Kidney epithelial cell (primary cell): Measurements from ENCODE around the gene SPNS2. TPM values are rescaled to one million over a fixed set of nuclear protein-coding genes. Genes with fewer than 3 reads are reported as not detected.

Experiments
- DNase-seq: peaks from one replicate; pipeline ENCODE4 v3.0.0-alpha.2; 2010; ENCODE audit warnings: low read depth
- H3K27me3 ChIP-seq: 2 replicates; pipeline ENCODE4 v1.6.0; 2011; ENCODE audit warnings: low read length; ENCODE audit not compliant: control insufficient read depth, insufficient read depth
- H3K36me3 ChIP-seq: 2 replicates; pipeline ENCODE4 v1.5.1; 2011; ENCODE audit warnings: low read length; ENCODE audit not compliant: control insufficient read depth, insufficient read depth
- H3K4me3 ChIP-seq: 2 replicates; pipeline ENCODE4 v1.5.1; 2011; ENCODE audit warnings: low read depth, mild to moderate bottlenecking, control low read depth, low read length
- total RNA-seq: library from RNA; depleted of rRNA; stranded (reverse); fragments of >200 nt; gene quantifications from 2 replicates; pipeline ENCODE4 v1.2.3, GENCODE V29; 2015
- TF ChIP-seq, protein P1 (sequence below): IDR thresholded peaks from 2 replicates; pipeline ENCODE4 v1.5.1; 2011; ENCODE audit warnings: mild to moderate bottlenecking, moderate library complexity, low read length, control low read depth, inconsistent platforms; ENCODE audit not compliant: insufficient read depth, poor library complexity, severe bottlenecking

Gene SPNS2
- total RNA-seq, 1 donor from 2014 or later, result 47.3 TPM

DNA sequence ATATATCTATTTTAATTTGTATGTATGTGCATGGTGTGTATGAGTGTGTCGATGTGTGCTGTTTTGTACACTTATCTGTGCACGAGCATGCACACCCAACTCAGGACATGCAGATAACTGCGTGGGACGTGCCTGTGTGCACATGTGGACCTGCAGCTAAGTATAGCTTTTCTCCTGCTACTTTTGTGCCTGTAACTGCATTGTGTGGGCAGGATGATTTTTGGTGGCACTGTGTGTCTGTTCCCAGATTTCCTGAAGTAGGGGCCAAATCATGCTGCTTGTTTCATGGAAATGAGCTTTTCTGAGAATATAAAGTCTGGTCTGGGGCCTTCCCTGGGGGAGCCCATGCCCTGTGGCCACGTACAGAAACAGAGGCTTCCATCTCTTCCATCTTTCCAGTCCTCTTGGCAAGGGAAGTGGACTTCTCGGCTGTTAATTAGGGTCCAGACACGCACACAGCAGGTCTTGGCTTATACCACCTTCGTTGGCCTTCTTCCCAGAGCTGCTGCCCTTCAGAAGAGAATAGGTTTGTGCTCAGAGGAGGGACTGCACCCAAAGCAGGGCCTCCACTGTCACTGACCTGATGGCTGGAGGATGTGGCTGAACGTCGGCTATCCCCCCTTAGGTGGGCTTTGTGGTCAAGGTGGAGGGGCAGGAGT, 34.7 kb upstream of the SPNS2 start:
- H3K4me3 ChIP-seq, result no peak overlapping the region
- no peak for DNase-seq
- H3K27me3 ChIP-seq, result no peaks in the 10 kb centered on the region
- H3K36me3 ChIP-seq, result no peaks in the 10 kb centered on the region
- TF ChIP-seq, protein P1, sequence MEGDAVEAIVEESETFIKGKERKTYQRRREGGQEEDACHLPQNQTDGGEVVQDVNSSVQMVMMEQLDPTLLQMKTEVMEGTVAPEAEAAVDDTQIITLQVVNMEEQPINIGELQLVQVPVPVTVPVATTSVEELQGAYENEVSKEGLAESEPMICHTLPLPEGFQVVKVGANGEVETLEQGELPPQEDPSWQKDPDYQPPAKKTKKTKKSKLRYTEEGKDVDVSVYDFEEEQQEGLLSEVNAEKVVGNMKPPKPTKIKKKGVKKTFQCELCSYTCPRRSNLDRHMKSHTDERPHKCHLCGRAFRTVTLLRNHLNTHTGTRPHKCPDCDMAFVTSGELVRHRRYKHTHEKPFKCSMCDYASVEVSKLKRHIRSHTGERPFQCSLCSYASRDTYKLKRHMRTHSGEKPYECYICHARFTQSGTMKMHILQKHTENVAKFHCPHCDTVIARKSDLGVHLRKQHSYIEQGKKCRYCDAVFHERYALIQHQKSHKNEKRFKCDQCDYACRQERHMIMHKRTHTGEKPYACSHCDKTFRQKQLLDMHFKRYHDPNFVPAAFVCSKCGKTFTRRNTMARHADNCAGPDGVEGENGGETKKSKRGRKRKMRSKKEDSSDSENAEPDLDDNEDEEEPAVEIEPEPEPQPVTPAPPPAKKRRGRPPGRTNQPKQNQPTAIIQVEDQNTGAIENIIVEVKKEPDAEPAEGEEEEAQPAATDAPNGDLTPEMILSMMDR, result no peak

DNA sequence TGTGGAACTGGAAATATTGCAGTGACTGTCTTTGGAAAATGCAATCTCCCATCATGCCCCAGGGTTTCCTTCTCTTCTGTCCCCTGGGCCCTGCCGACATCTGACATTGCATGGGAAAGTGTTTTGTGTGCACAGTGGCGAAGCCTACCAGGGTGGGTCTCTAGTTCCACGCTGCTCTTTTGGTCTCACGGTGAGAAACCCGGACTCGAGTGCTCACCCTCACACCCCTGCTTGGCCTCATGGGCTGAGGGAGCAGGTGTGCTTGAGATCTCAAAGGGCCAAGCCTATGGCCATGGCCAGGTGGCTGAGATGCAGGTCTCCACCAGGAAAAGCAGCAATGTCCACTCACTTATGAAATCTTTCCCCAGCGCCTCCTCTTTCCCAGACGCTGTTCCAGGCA, 32.9 kb upstream of the SPNS2 start:
- DNase-seq, result no peak
- TF ChIP-seq, protein P1, result no peak
- H3K4me3 ChIP-seq, result no peak overlapping the region
- H3K36me3 ChIP-seq, result no peaks in the 10 kb centered on the region
- H3K27me3 ChIP-seq, result no peaks in the 10 kb centered on the region

DNA sequence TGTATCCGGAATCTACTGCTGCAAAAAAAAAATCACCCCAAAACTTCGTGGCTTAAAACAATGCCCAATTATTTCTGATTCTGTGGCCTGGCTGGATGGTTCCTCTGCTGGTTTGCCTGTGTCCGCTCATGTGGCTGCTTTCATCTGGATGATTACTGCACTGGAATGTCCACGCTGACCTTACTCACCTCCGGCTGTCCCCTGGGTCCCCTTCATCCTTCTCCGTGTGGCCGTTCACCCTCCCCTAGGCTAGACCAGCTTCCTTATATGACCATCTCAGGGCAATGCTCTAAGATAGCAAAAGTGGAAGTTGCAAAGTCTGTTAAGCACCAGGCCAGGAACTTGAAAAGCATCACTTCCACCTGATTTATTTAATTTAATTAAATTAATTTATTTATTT, 31.4 kb upstream of the SPNS2 start:
- Histone ChIP-seq H3K4me3 (no peak overlapping the region), H3K36me3 (no peaks in the 10 kb centered on the region), H3K27me3 (no peaks in the 10 kb centered on the region)
- TF ChIP-seq, protein P1, result no peak
- DNase-seq, result no peak

DNA sequence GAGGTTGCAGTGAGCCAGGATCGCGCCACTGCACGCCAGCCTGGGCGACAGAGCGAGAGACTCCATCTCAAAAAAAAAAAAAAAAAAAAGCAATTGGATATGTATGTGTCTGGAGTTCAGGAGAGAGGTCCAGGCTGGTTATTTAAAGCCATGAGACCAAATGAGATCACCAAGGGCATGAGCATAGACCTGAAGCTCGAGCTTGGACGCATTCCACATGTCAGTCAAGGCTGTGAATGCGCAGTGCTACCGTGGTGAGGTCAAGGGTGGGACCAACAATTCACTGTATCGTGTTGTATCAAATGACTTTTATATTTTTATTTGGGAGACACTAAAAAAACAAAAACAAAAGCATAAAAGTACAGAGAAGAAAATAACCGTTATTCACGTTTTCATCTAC, 29.1 kb upstream of the SPNS2 start:
- no peaks in the 10 kb centered on the region for H3K27me3 ChIP-seq
- no peak for DNase-seq
- TF ChIP-seq, protein P1, result no peak
- no peak overlapping the region for H3K4me3 ChIP-seq
- no peaks in the 10 kb centered on the region for H3K36me3 ChIP-seq

DNA sequence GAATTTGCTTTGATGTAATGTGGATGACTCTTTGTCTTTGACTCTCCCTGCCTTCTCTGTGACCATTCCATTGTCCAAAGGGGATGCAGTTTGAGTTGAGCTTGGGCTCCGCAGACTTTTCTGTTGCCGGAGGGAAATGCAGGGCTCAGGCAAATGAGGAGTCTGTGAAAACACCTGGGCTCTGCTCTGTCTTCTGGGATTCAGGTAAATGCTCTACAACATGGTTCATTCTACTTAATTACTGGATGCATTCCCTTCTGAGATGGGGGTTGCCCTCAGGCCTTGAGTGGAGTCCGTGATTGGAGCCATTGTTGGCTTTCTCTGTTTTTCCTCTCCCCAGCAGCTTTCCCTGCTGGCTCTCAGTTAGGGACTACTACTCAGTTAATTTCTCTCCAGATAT, 26.4 kb upstream of the SPNS2 start:
- H3K4me3 ChIP-seq, result no peak overlapping the region
- no peaks in the 10 kb centered on the region for H3K27me3 ChIP-seq
- DNase-seq, result no peak
- TF ChIP-seq, protein P1, result no peak
- H3K36me3 ChIP-seq, result no peaks in the 10 kb centered on the region

DNA sequence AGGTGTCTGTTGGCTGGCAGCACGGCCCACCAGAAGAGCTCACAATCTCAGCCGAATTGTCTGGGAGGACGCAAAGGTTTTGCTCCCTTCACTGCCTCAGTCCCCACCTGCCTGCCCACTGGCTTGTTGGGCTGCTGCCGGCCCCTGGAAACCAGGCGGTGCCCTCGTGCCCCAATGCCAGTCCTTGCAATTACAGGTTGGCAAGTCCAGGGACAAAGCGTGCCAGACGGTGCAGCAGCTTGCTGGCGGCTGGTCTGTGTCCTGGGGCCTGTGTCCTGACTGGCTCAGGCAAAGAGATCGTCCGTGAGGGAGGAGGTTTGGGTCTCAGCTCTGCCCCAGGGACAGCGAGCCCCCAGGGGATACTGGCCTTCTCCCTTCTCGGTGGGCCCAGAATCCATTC, 24.6 kb upstream of the SPNS2 start:
- TF ChIP-seq, protein P1, result no peak
- H3K36me3 ChIP-seq, result no peaks in the 10 kb centered on the region
- DNase-seq, result no peak
- no peak overlapping the region for H3K4me3 ChIP-seq
- no peaks in the 10 kb centered on the region for H3K27me3 ChIP-seq
